ENCODE data around the gene DUSP12. TPM values are rescaled to one million over a fixed set of nuclear protein-coding genes. Genes with fewer than 3 reads are reported as not detected.

The DUSP12 gene
- total and polyA plus RNA-seq, 9 of the 15 experiments (the other 6 are each of a cell fraction or from before 2014, with no cell fraction given), result 10.4 to 81.4 (median 43.6) TPM

GRCh38 chr1:161710560-161710959, 39.0 kb upstream of the DUSP12 start (continued):
- TF ChIP-seq ZNF318 (IDR thresholded peaks at IDR 0.05; ENCODE audit: borderline replicate concordance in 1 of 2, low read depth in 1 of 2), result no peak
- TF ChIP-seq ZNF253 (CRISPR knock-in tag; conservative IDR thresholded peaks at IDR 0.05), result no peak
- TF ChIP-seq ZKSCAN1 (IDR thresholded peaks at IDR 0.05; ENCODE audit: low read depth, low read length), result no peak
- TF ChIP-seq POLR2AphosphoS2 (IDR thresholded peaks at IDR 0.05; ENCODE audit: low read length), result no peak
- no peak for TF ChIP-seq ARID4B (CRISPR knock-in tag; IDR thresholded peaks at IDR 0.05)
- TF ChIP-seq TRIM25 (IDR thresholded peaks at IDR 0.05; ENCODE audit: borderline replicate concordance), result no peak
- TF ChIP-seq NRF1 (conservative IDR thresholded peaks at IDR 0.05 in 1 of 2, IDR thresholded peaks at IDR 0.05 in 1 of 2), result no peak
- no peak for TF ChIP-seq ZNF445 (CRISPR knock-in tag; IDR thresholded peaks at IDR 0.05; ENCODE audit: low read depth)
- TF ChIP-seq SMAD4 (CRISPR knock-in tag; conservative IDR thresholded peaks at IDR 0.05), result peak; percentile 72
- peak; percentile 88 for TF ChIP-seq ATF3 (IDR thresholded peaks at IDR 0.05)
- no peak for TF ChIP-seq ATF3 (CRISPR knock-in tag; conservative IDR thresholded peaks at IDR 0.05)
- no peak for TF ChIP-seq MBD2 (IDR thresholded peaks at IDR 0.05; ENCODE audit: borderline replicate concordance, low read depth)
